GM18511 (cell line): ENCODE measurements around the gene LRIG3.
"Not testable (repeated sequence)": the region's sequence is repeated elsewhere in the genome, so short reads cannot be mapped to it uniquely, and the experiment has no call there.

Experiments
- ATAC-seq: cut with Tn5 transposase; IDR thresholded peaks from one replicate; pipeline ENCODE4 v1.9.1; 2021; ENCODE audit warnings: mild to moderate bottlenecking, moderate library complexity; ENCODE audit not compliant: unreplicated experiment

The LRIG3 gene

GRCh38 chr12:58907391-58907790, 12.9 kb downstream of the LRIG3 start:
- no peak for ATAC-seq

- ATAC-seq, result no peak
Observed at GRCh38 chr12:58906917-58907316, 13.4 kb downstream of the LRIG3 start.

GRCh38 chr12:58905422-58905821, 14.9 kb downstream of the LRIG3 start:
- ATAC-seq, result no peak

- ATAC-seq, result not testable (repeated sequence)
Observed at GRCh38 chr12:58902726-58903125, 17.6 kb downstream of the LRIG3 start.

- ATAC-seq, result no peak
Observed at GRCh38 chr12:58901664-58902063, 18.6 kb downstream of the LRIG3 start.

GRCh38 chr12:58897969-58898368, 22.3 kb downstream of the LRIG3 start:
- ATAC-seq, result no peak

GRCh38 chr12:58896278-58896677, 24.0 kb downstream of the LRIG3 start:
- ATAC-seq, result no peak

GRCh38 chr12:58895053-58895452, 25.3 kb downstream of the LRIG3 start:
- no peak for ATAC-seq

GRCh38 chr12:58894040-58894439, 26.3 kb downstream of the LRIG3 start:
- no peak for ATAC-seq

- ATAC-seq, result no peak
Observed at GRCh38 chr12:58893495-58893894, 26.8 kb downstream of the LRIG3 start.

GRCh38 chr12:58889557-58889956, 30.7 kb downstream of the LRIG3 start:
- ATAC-seq, result no peak

GRCh38 chr12:58888131-58888783, 32.0 kb downstream of the LRIG3 start:
- ATAC-seq, result no peak

GRCh38 chr12:58887068-58887467, 33.2 kb downstream of the LRIG3 start:
- no peak for ATAC-seq

GRCh38 chr12:58886474-58886873, 33.8 kb downstream of the LRIG3 start:
- ATAC-seq, result no peak

- no peak for ATAC-seq
Observed at GRCh38 chr12:58884916-58885315, 35.4 kb downstream of the LRIG3 start.

GRCh38 chr12:58883576-58884334, 36.5 kb downstream of the LRIG3 start:
- ATAC-seq, result no peak

GRCh38 chr12:58882826-58883225, 37.5 kb downstream of the LRIG3 start:
- no peak for ATAC-seq

GRCh38 chr12:58881816-58882215, 38.5 kb downstream of the LRIG3 start:
- ATAC-seq, result no peak

GRCh38 chr12:58880639-58881038, 39.7 kb downstream of the LRIG3 start:
- ATAC-seq, result no peak

- ATAC-seq, result no peak
Observed at GRCh38 chr12:58877243-58877743, 43.0 kb downstream of the LRIG3 start.

- no peak for ATAC-seq
Observed at GRCh38 chr12:58873496-58873895, 46.8 kb downstream of the LRIG3 start.

GRCh38 chr12:58871556-58871955, 48.7 kb downstream of the LRIG3 start:
- ATAC-seq, result no peak
